HAP-1 (cell line): ENCODE measurements around the gene CFI.
"Not testable (repeated sequence)": the region's sequence is repeated elsewhere in the genome, so short reads cannot be mapped to it uniquely, and the experiment has no call there.

Experiments
- DNase-seq, 2 experiments: peaks; one replicate each; pipeline ENCODE4 v3.0.0-alpha.2; 2016 to 2020; ENCODE audit warnings: low spot score in 2 of 2
- H3K27me3 ChIP-seq: fragments of 250-450 bp; sonication (Bioruptor Pico); 2 replicates; pipeline ENCODE4 v1.5.1; 2020; ENCODE audit warnings: low read depth, mild to moderate bottlenecking, moderate library complexity
- H3K36me3 ChIP-seq: fragments of 250-450 bp; sonication (Bioruptor Pico); replicated peaks from 2 replicates; pipeline ENCODE4 v1.5.1; 2020; ENCODE audit warnings: mild to moderate bottlenecking
- H3K4me1 ChIP-seq: fragments of 250-450 bp; sonication (Bioruptor Pico); 2 replicates; pipeline ENCODE4 v1.5.1; 2020; ENCODE audit warnings: mild to moderate bottlenecking
- H3K4me3 ChIP-seq: fragments of 250-450 bp; sonication (Bioruptor Pico); 2 replicates; pipeline ENCODE4 v1.5.1; 2020; ENCODE audit warnings: mild to moderate bottlenecking, moderate library complexity
- H3K9me3 ChIP-seq: fragments of 250-450 bp; sonication (Bioruptor Pico); 2 replicates; pipeline ENCODE4 v1.5.1; 2020; ENCODE audit warnings: mild to moderate bottlenecking, moderate library complexity
- in situ Hi-C: fragments of 300-500 bp; cut with MboI; formaldehyde crosslinking; loops from 3 replicates; pipeline ENCODE4 v1.14.3; 2020; ENCODE audit warnings: low sequenced_read_pairs, inconsistent platforms, mixed read lengths

Gene CFI

GRCh38 chr4:109815151-109816081 is 13.6 kb upstream of the CFI start, which contains the start of gene GAR1:
Gene GAR1 (plus strand): TSS chr4:109815762. CDS start chr4:109816165, 403 bp downstream.
- H3K4me1 ChIP-seq: peaks cover 13% of the 10 kb centered on the region; the same call in 1 of the 2 replicates
- in situ Hi-C loops: no loop called here
- H3K9me3 ChIP-seq: no peaks in the 10 kb centered on the region
- DNase-seq: peak; percentile 93
- H3K4me3 ChIP-seq: peak within 1 kb of the TSS; percentile 72
- no peaks in the 10 kb centered on the region for H3K27me3 ChIP-seq
- H3K36me3 ChIP-seq: peaks cover 30% of the 10 kb centered on the region

GRCh38 chr4:109811707-109812106 is 9.9 kb upstream of the CFI start:
- Histone ChIP-seq H3K4me1 (peaks cover 7% of the 10 kb centered on the region; the same call in 1 of the 2 replicates), H3K4me3 (no peak overlapping the region), H3K36me3 (no peaks in the 10 kb centered on the region), H3K27me3 (no peaks in the 10 kb centered on the region), H3K9me3 (no peaks in the 10 kb centered on the region)
- no peak for DNase-seq
- in situ Hi-C loops: no loop called here

GRCh38 chr4:109810552-109811387 is 9.0 kb upstream of the CFI start:
- no peak for DNase-seq
- 0 out of 2 replicates have a peak, but pooled peaks cover 4% of the 10 kb centered on the region for H3K4me1 ChIP-seq
- in situ Hi-C loops: no loop called here

GRCh38 chr4:109809655-109810054 is 7.9 kb upstream of the CFI start:
- no peak overlapping the region for H3K4me3 ChIP-seq
- no peaks in the 10 kb centered on the region for H3K27me3 ChIP-seq
- 0 out of 2 replicates have a peak, but pooled peaks cover 1% of the 10 kb centered on the region for H3K4me1 ChIP-seq
- no peaks in the 10 kb centered on the region for H3K9me3 ChIP-seq
- in situ Hi-C loops: loop anchor here (10.0 kb wide), 1 partner anchor 385 kb away; no protein-coding TSS in a partner anchor
- no peaks in the 10 kb centered on the region for H3K36me3 ChIP-seq
- no peak for DNase-seq

More at GRCh38 chr4:109810552-109811387, 9.0 kb upstream of the CFI start:
- no peak overlapping the region for H3K4me3 ChIP-seq
- no peaks in the 10 kb centered on the region for H3K36me3 ChIP-seq
- H3K27me3 ChIP-seq: no peaks in the 10 kb centered on the region
- no peaks in the 10 kb centered on the region for H3K9me3 ChIP-seq

GRCh38 chr4:109803924-109804571 is 2.2 kb upstream of the CFI start:
- peak; percentile 24 to 42 for DNase-seq
- Histone ChIP-seq H3K9me3 (no peaks in the 10 kb centered on the region), H3K4me3 (no peak overlapping the region), H3K27me3 (no peaks in the 10 kb centered on the region), H3K4me1 (peaks cover 3% of the 10 kb centered on the region; the same call in 1 of the 2 replicates), H3K36me3 (no peaks in the 10 kb centered on the region)
- in situ Hi-C loops: loop anchor here (10.0 kb wide), 1 partner anchor 379 kb away; no protein-coding TSS in a partner anchor

GRCh38 chr4:109801099-109801789 is 555 bp downstream of the CFI start:
- in situ Hi-C loops: loop anchor here (10.0 kb wide), 1 partner anchor 376 kb away; no protein-coding TSS in a partner anchor
- Histone ChIP-seq H3K9me3 (no peaks in the 10 kb centered on the region), H3K27me3 (no peaks in the 10 kb centered on the region), H3K4me1 (peaks cover 3% of the 10 kb centered on the region; the same call in 1 of the 2 replicates), H3K4me3 (no peak overlapping the region), H3K36me3 (no peaks in the 10 kb centered on the region)
- DNase-seq: no peak

- Histone ChIP-seq H3K4me3 (no peak overlapping the region), H3K27me3 (no peaks in the 10 kb centered on the region), H3K36me3 (no peaks in the 10 kb centered on the region), H3K4me1 (peaks cover 3% of the 10 kb centered on the region; the same call in 1 of the 2 replicates), H3K9me3 (no peaks in the 10 kb centered on the region)
- DNase-seq: no peak
- in situ Hi-C loops: no loop called here
These were observed 2.9 kb downstream of the CFI start for GRCh38 chr4:109798866-109799265.

GRCh38 chr4:109795059-109795458 is 6.7 kb downstream of the CFI start:
- in situ Hi-C loops: no loop called here
- Histone ChIP-seq H3K27me3 (peaks cover 7% of the 10 kb centered on the region; the same call in 1 of the 2 replicates), H3K4me3 (no peak overlapping the region), H3K4me1 (no peaks in the 10 kb centered on the region), H3K9me3 (no peaks in the 10 kb centered on the region), H3K36me3 (no peaks in the 10 kb centered on the region)
- DNase-seq: no peak

GRCh38 chr4:109787807-109788206 is 14.0 kb downstream of the CFI start:
- no peaks in the 10 kb centered on the region for H3K36me3 ChIP-seq
- in situ Hi-C loops: no loop called here
- H3K9me3 ChIP-seq: no peaks in the 10 kb centered on the region
- H3K27me3 ChIP-seq: peaks cover 13% of the 10 kb centered on the region; the same call in 1 of the 2 replicates
- H3K4me1 ChIP-seq: no peaks in the 10 kb centered on the region
- H3K4me3 ChIP-seq: no peak overlapping the region
- no peak for DNase-seq

GRCh38 chr4:109786846-109787245 is 15.0 kb downstream of the CFI start:
- in situ Hi-C loops: no loop called here
- Histone ChIP-seq H3K4me1 (no peaks in the 10 kb centered on the region), H3K9me3 (no peaks in the 10 kb centered on the region), H3K27me3 (peaks cover 13% of the 10 kb centered on the region; the same call in 1 of the 2 replicates), H3K4me3 (no peak overlapping the region), H3K36me3 (no peaks in the 10 kb centered on the region)
- DNase-seq: no peak

GRCh38 chr4:109782092-109782491 is 19.7 kb downstream of the CFI start:
- H3K9me3 ChIP-seq, H3K36me3 ChIP-seq, in situ Hi-C loops, H3K4me3 ChIP-seq, DNase-seq, H3K27me3 ChIP-seq, H3K4me1 ChIP-seq: not testable (repeated sequence)

- Histone ChIP-seq H3K36me3 (no peaks in the 10 kb centered on the region), H3K4me1 (no peaks in the 10 kb centered on the region), H3K4me3 (no peak overlapping the region), H3K27me3 (peaks cover 8% of the 10 kb centered on the region; the same call in 1 of the 2 replicates), H3K9me3 (no peaks in the 10 kb centered on the region)
- no peak for DNase-seq
- in situ Hi-C loops: no loop called here
These were observed 36.9 kb downstream of the CFI start for GRCh38 chr4:109764789-109765402.
